GM19452 (cell line): ENCODE data around the gene KDF1.

Source experiments
- ATAC-seq: cut with Tn5 transposase; IDR thresholded peaks from one replicate; pipeline ENCODE4 v1.9.1; 2021; ENCODE audit not compliant: unreplicated experiment

KDF1 gene

GRCh38 chr1:26921540-26922430 lies 38.5 kb downstream of the KDF1 start, which contains the start of gene NUDC:
TSS of gene NUDC (plus strand) at chr1:26921743. CDS start at chr1:26921849, 106 bp downstream.
- peak; percentile 93 for ATAC-seq

GRCh38 chr1:26921126-26921539 lies 39.1 kb downstream of the KDF1 start:
- ATAC-seq, result no peak

- ATAC-seq, result no peak
Measured at GRCh38 chr1:26915204-26915842, 44.9 kb downstream of the KDF1 start.

GRCh38 chr1:26913754-26914619 lies 46.3 kb downstream of the KDF1 start, which contains the start of gene NR0B2:
TSS of gene NR0B2 (minus strand) at chr1:26913975. CDS start at chr1:26913940, 35 bp downstream.
- ATAC-seq, result no peak

GRCh38 chr1:26913389-26913753 lies 46.9 kb downstream of the KDF1 start:
- ATAC-seq, result no peak

GRCh38 chr1:26912147-26912490 lies 48.1 kb downstream of the KDF1 start:
- ATAC-seq, result no peak

GRCh38 chr1:26911399-26912146 lies 48.7 kb downstream of the KDF1 start:
- ATAC-seq, result no peak

- no peak for ATAC-seq
Measured at GRCh38 chr1:26910343-26911160, 49.7 kb downstream of the KDF1 start.

GRCh38 chr1:26909951-26910342 lies 50.3 kb downstream of the KDF1 start:
- no peak for ATAC-seq

GRCh38 chr1:26907071-26907917 lies 53.0 kb downstream of the KDF1 start:
- ATAC-seq, result no peak

GRCh38 chr1:26900815-26901511 lies 59.3 kb downstream of the KDF1 start:
- ATAC-seq, result no peak

- ATAC-seq, result peak; percentile 79
Measured at GRCh38 chr1:26900001-26900814, 60.1 kb downstream of the KDF1 start, which contains the start of gene GPATCH3. TSS of gene GPATCH3 (minus strand) at chr1:26900467. CDS start at chr1:26900442, 25 bp downstream.
